ENCODE measurements around the gene EXOSC7.

Gene EXOSC7

DNA sequence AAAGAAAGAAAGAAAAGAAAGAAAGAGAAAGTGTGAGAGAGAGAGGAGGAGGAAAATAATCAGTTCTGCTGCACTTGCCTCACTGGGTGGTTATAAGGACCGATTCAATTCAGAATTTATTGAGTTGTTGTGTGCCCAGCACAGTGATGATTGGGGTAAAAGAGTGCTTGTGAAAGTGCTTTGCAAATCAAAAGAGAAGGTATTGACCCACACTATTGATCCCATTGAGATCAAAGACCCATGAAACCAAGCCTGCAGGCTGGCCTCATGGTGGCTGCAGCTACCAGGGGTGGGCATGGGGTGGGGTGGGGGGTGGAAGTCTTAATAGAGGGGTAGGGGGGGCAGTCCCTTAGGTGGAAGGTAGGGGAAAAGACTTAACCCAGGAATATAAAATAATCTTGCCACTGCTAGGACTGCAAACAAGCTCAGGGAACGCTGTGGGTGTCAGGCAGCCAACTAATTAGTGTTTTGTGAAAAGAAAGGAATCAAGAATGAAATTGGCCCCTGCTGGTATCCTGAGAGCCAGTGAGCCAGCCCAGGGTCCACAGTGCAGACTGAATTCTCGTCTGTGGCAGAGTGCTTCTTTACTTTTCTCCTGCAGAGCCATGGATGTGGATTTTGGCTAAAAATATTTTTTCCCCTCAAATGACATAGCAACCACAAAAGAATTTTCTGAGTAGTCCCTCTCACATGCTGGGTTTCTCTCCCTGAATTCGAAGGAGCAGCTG, 84.3 kb downstream of the EXOSC7 start:
- no peak for DNase-seq (ENCODE audit: low read depth)
- no peak overlapping the region for H3K4me3 ChIP-seq (ENCODE audit: control insufficient read depth, low read depth, low read length)

More for the DNA sequence above, 84.3 kb downstream of the EXOSC7 start:
- TF ChIP-seq, protein P1, sequence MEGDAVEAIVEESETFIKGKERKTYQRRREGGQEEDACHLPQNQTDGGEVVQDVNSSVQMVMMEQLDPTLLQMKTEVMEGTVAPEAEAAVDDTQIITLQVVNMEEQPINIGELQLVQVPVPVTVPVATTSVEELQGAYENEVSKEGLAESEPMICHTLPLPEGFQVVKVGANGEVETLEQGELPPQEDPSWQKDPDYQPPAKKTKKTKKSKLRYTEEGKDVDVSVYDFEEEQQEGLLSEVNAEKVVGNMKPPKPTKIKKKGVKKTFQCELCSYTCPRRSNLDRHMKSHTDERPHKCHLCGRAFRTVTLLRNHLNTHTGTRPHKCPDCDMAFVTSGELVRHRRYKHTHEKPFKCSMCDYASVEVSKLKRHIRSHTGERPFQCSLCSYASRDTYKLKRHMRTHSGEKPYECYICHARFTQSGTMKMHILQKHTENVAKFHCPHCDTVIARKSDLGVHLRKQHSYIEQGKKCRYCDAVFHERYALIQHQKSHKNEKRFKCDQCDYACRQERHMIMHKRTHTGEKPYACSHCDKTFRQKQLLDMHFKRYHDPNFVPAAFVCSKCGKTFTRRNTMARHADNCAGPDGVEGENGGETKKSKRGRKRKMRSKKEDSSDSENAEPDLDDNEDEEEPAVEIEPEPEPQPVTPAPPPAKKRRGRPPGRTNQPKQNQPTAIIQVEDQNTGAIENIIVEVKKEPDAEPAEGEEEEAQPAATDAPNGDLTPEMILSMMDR (conservative IDR thresholded peaks at IDR 0.05; ENCODE audit: control insufficient read depth, insufficient read depth, low read depth, low read length), result no peak
